Activated CD4-positive, alpha-beta memory T cell treated with anti-CD3 and anti-CD28 coated beads for 36 hours (primary cell): ENCODE results near the gene EIF4A3. TPM values are rescaled to one million over a fixed set of nuclear protein-coding genes. Genes with fewer than 3 reads are reported as not detected.
A peak's percentile ranks its signal among the peaks of the same experiment; 100 is the strongest.

Source experiments
- CTCF ChIA-PET: fragments of 350-600 bp; sonication (Branson Sonifier 250); formaldehyde crosslinking; loops from one replicate; lab custom pipeline; 2021; ENCODE audit warnings: antibody characterized with exemption, inconsistent platforms; lab: Charles Lee
- POLR2A ChIA-PET: fragments of 350-600 bp; sonication (Branson Sonifier 250); formaldehyde crosslinking; loops from one replicate; lab custom pipeline; 2021; ENCODE audit warnings: antibody characterized with exemption; lab: Charles Lee
- DNase-seq: peaks from one replicate; pipeline ENCODE4 v3.0.0-alpha.2; 2020
- H3K27ac Mint-ChIP-seq: one replicate; pipeline ENCODE4 v1.8.0; 2021; ENCODE audit warnings: mixed read lengths
- H3K27me3 Mint-ChIP-seq: one replicate; pipeline ENCODE4 v1.8.0; 2021; ENCODE audit warnings: mixed read lengths
- H3K36me3 Mint-ChIP-seq: one replicate; pipeline ENCODE4 v1.8.0; 2021; ENCODE audit warnings: mixed read lengths
- H3K4me1 Mint-ChIP-seq: one replicate; pipeline ENCODE4 v1.8.0; 2021; ENCODE audit warnings: low read depth, mixed read lengths
- H3K4me3 Mint-ChIP-seq: one replicate; pipeline ENCODE4 v1.8.0; 2021; ENCODE audit warnings: mild to moderate bottlenecking, mixed read lengths
- H3K9me3 Mint-ChIP-seq: one replicate; pipeline ENCODE4 v1.8.0; 2021; ENCODE audit warnings: mixed read lengths
- intact Hi-C: fragments of 100-400 bp; cut with micrococcal nuclease; formaldehyde crosslinking; loops from one replicate; pipeline ENCODE4 v1.15.1; 2023
- total RNA-seq, 2 experiments: library from RNA; stranded (reverse); gene quantifications; one replicate each; pipeline ENCODE4 v1.2.3, GENCODE V29; 2021

EIF4A3 gene
- total RNA-seq, result 100 to 1,000 TPM; 111 to 115 TPM

GRCh38 chr17:80147035-80147822, at the start of gene EIF4A3:
Gene EIF4A3 (minus strand): TSS chr17:80147128. CDS start chr17:80146961, 167 bp downstream.
- Mint-ChIP-seq H3K4me3 (peak within 1 kb of the TSS; percentile 94), H3K9me3 (peaks cover 5% of the 10 kb centered on the region), H3K4me1 (peaks cover 36% of the 10 kb centered on the region), H3K27ac (peak within 1 kb of the TSS; percentile 93), H3K27me3 (no peaks in the 10 kb centered on the region), H3K36me3 (peaks cover 25% of the 10 kb centered on the region)
- ChIA-PET POLR2A (interaction anchor here (0.6 to 1.2 kb wide), 2 partner anchors 72 to 307 kb away, joined by 3 read pairs; no protein-coding TSS in a partner anchor), CTCF (no interaction called here)
- intact Hi-C loops, result loop anchor here (1.0 to 10.0 kb wide), 4 partner anchors 46 to 267 kb away; partner anchors contain the start of gene GAA
- peak; percentile 99 for DNase-seq

GRCh38 chr17:80196652-80197051, 49.7 kb upstream of the EIF4A3 start:
- intact Hi-C loops, result loop anchor here (1.0 kb wide), 1 partner anchor 57 kb away; no protein-coding TSS in a partner anchor
- Mint-ChIP-seq H3K4me1 (peaks cover 2% of the 10 kb centered on the region), H3K36me3 (no peaks in the 10 kb centered on the region), H3K27me3 (peaks cover 6% of the 10 kb centered on the region), H3K4me3 (no peak overlapping the region), H3K9me3 (no peaks in the 10 kb centered on the region), H3K27ac (no peak overlapping the region)
- no peak for DNase-seq
- ChIA-PET POLR2A (no interaction called here), CTCF (interaction anchor here (0.7 to 3.9 kb wide), 14 partner anchors 9 to 166 kb away, joined by 3 to 41 read pairs (median 4); partner anchors contain the start of gene GAA)

GRCh38 chr17:80195671-80196529, 49.0 kb upstream of the EIF4A3 start:
- no peak overlapping the region for H3K27ac Mint-ChIP-seq
- H3K9me3 Mint-ChIP-seq, result no peaks in the 10 kb centered on the region
- H3K36me3 Mint-ChIP-seq, result no peaks in the 10 kb centered on the region
- H3K27me3 Mint-ChIP-seq, result peaks cover 7% of the 10 kb centered on the region
- intact Hi-C loops, result loop anchor here (1.0 kb wide), 1 partner anchor 57 kb away; no protein-coding TSS in a partner anchor
- peak; percentile 65 for DNase-seq
- ChIA-PET POLR2A (no interaction called here), CTCF (interaction anchor here (0.7 to 3.9 kb wide), 27 partner anchors 8 to 211 kb away, joined by 3 to 41 read pairs (median 4); partner anchors contain the start of gene GAA)
- H3K4me3 Mint-ChIP-seq, result no peak overlapping the region
- H3K4me1 Mint-ChIP-seq, result peaks cover 2% of the 10 kb centered on the region

- Mint-ChIP-seq H3K9me3 (no peaks in the 10 kb centered on the region), H3K27me3 (peaks cover 7% of the 10 kb centered on the region), H3K27ac (no peak overlapping the region), H3K36me3 (no peaks in the 10 kb centered on the region), H3K4me1 (peaks cover 2% of the 10 kb centered on the region), H3K4me3 (no peak overlapping the region)
- no peak for DNase-seq
- ChIA-PET CTCF (interaction anchor here (0.7 to 3.9 kb wide), 15 partner anchors 13 to 190 kb away, joined by 3 to 41 read pairs (median 4); partner anchors contain the start of gene GAA), POLR2A (interaction anchor here (1.0 kb wide), 1 partner anchor 12 kb away, joined by 3 read pairs; no protein-coding TSS in a partner anchor)
- intact Hi-C loops, result no loop called here
These were observed 48.2 kb upstream of the EIF4A3 start for GRCh38 chr17:80195141-80195540.

GRCh38 chr17:80191865-80192661, 45.1 kb upstream of the EIF4A3 start:
- peaks cover 7% of the 10 kb centered on the region for H3K27me3 Mint-ChIP-seq
- H3K4me1 Mint-ChIP-seq, result peaks cover 2% of the 10 kb centered on the region
- no peaks in the 10 kb centered on the region for H3K9me3 Mint-ChIP-seq
- no peak overlapping the region for H3K27ac Mint-ChIP-seq
- DNase-seq, result no peak
- no peak overlapping the region for H3K4me3 Mint-ChIP-seq
- no peaks in the 10 kb centered on the region for H3K36me3 Mint-ChIP-seq
- intact Hi-C loops, result no loop called here
- ChIA-PET CTCF (no interaction called here), POLR2A (no interaction called here)

- ChIA-PET CTCF (interaction anchor here (1.0 kb wide), 1 partner anchor 9 kb away, joined by 3 read pairs; no protein-coding TSS in a partner anchor), POLR2A (no interaction called here)
- Mint-ChIP-seq H3K9me3 (no peaks in the 10 kb centered on the region), H3K27me3 (peaks cover 7% of the 10 kb centered on the region), H3K4me1 (peaks cover 2% of the 10 kb centered on the region), H3K4me3 (no peak overlapping the region), H3K36me3 (no peaks in the 10 kb centered on the region), H3K27ac (no peak overlapping the region)
- DNase-seq, result no peak
- intact Hi-C loops, result no loop called here
These were observed 44.3 kb upstream of the EIF4A3 start for GRCh38 chr17:80191192-80191591.

GRCh38 chr17:80190716-80191115, 43.8 kb upstream of the EIF4A3 start:
- ChIA-PET CTCF (interaction anchor here (1.0 kb wide), 1 partner anchor 10 kb away, joined by 3 read pairs; no protein-coding TSS in a partner anchor), POLR2A (no interaction called here)
- H3K27me3 Mint-ChIP-seq, result peaks cover 7% of the 10 kb centered on the region
- H3K9me3 Mint-ChIP-seq, result no peaks in the 10 kb centered on the region
- no peak overlapping the region for H3K4me3 Mint-ChIP-seq
- DNase-seq, result no peak
- no peak overlapping the region for H3K27ac Mint-ChIP-seq
- no peaks in the 10 kb centered on the region for H3K36me3 Mint-ChIP-seq
- intact Hi-C loops, result no loop called here
- no peaks in the 10 kb centered on the region for H3K4me1 Mint-ChIP-seq

- intact Hi-C loops, result no loop called here
- Mint-ChIP-seq H3K36me3 (no peaks in the 10 kb centered on the region), H3K27me3 (peaks cover 7% of the 10 kb centered on the region), H3K4me1 (no peaks in the 10 kb centered on the region), H3K4me3 (no peak overlapping the region), H3K9me3 (no peaks in the 10 kb centered on the region), H3K27ac (no peak overlapping the region)
- ChIA-PET CTCF (no interaction called here), POLR2A (no interaction called here)
- DNase-seq, result no peak
These were observed 42.7 kb upstream of the EIF4A3 start for GRCh38 chr17:80189611-80190010.

GRCh38 chr17:80187515-80187941, 40.6 kb upstream of the EIF4A3 start:
- Mint-ChIP-seq H3K27me3 (peaks cover 7% of the 10 kb centered on the region), H3K4me3 (no peak overlapping the region), H3K36me3 (no peaks in the 10 kb centered on the region), H3K27ac (no peak overlapping the region), H3K9me3 (no peaks in the 10 kb centered on the region), H3K4me1 (no peaks in the 10 kb centered on the region)
- CTCF ChIA-PET, result interaction anchor here (0.9 kb wide), 1 partner anchor 9 kb away, joined by 3 read pairs; no protein-coding TSS in a partner anchor
- POLR2A ChIA-PET, result interaction anchor here (0.8 kb wide), 1 partner anchor 14 kb away, joined by 3 read pairs; no protein-coding TSS in a partner anchor
- DNase-seq, result no peak
- intact Hi-C loops, result no loop called here

GRCh38 chr17:80187090-80187489, 40.2 kb upstream of the EIF4A3 start:
- Mint-ChIP-seq H3K27me3 (peaks cover 6% of the 10 kb centered on the region), H3K27ac (no peak overlapping the region), H3K4me1 (no peaks in the 10 kb centered on the region), H3K4me3 (no peak overlapping the region), H3K9me3 (no peaks in the 10 kb centered on the region), H3K36me3 (no peaks in the 10 kb centered on the region)
- POLR2A ChIA-PET, result interaction anchor here (0.8 kb wide), 1 partner anchor 15 kb away, joined by 3 read pairs; no protein-coding TSS in a partner anchor
- DNase-seq, result no peak
- intact Hi-C loops, result no loop called here
- CTCF ChIA-PET, result no interaction called here

- H3K36me3 Mint-ChIP-seq, result no peaks in the 10 kb centered on the region
- POLR2A ChIA-PET, result no interaction called here
These were observed 39.0 kb upstream of the EIF4A3 start for GRCh38 chr17:80185968-80186367.

More at GRCh38 chr17:80185968-80186367, 39.0 kb upstream of the EIF4A3 start:
- Mint-ChIP-seq H3K4me3 (no peak overlapping the region), H3K27me3 (peaks cover 2% of the 10 kb centered on the region), H3K9me3 (no peaks in the 10 kb centered on the region), H3K4me1 (no peaks in the 10 kb centered on the region), H3K27ac (no peak overlapping the region)
- intact Hi-C loops, result no loop called here
- DNase-seq, result no peak
- CTCF ChIA-PET, result no interaction called here
